K562 (cell line): ENCODE data around the gene SPEF1. TPM values are rescaled to one million over a fixed set of nuclear protein-coding genes. Genes with fewer than 3 reads are reported as not detected.

Experiments
- ARID3A ChIP-seq: IDR thresholded peaks from 2 replicates; pipeline ENCODE4 v1.6.1; 2012; ENCODE audit warnings: low read depth, low read length, improper control_type of control experiment, borderline replicate concordance
- ATF4 ChIP-seq: fragments of 450-650 bp; formaldehyde crosslinking; IDR thresholded peaks from 2 replicates; pipeline ENCODE4 v1.4.0; 2022; ENCODE audit warnings: mild to moderate bottlenecking, moderate library complexity
- CEBPG ChIP-seq, 3 experiments: fragments of 200-800 bp in 1 of 3; sonication (Bioruptor generic) in 1 of 3; sonication (generic) in 1 of 3; formaldehyde crosslinking in 1 of 3; IDR thresholded peaks in 2 of 3; conservative IDR thresholded peaks in 1 of 3; 2 replicates each; pipeline versions ENCODE4 v1.6.1 to v1.8.0; 2016 to 2022; ENCODE audit warnings: missing compliant biosample characterization in 2 of 3, missing genetic modification characterization in 2 of 3, mild to moderate bottlenecking in 1 of 3, missing genetic modification reagents in 1 of 3
- CREB1 ChIP-seq, 2 experiments: sonication (generic) in 1 of 2; formaldehyde crosslinking in 1 of 2; IDR thresholded peaks; 2 replicates each; pipeline versions ENCODE4 v1.6.1 to v1.8.0; 2012 to 2022; ENCODE audit warnings: inconsistent platforms in 1 of 2, mild to moderate bottlenecking in 1 of 2, missing genetic modification reagents in 1 of 2, moderate library complexity in 1 of 2
- CREB3L1 ChIP-seq: fragments of 450-650 bp; IDR thresholded peaks from 2 replicates; pipeline ENCODE4 v1.6.1; 2014; ENCODE audit warnings: low read depth, mild to moderate bottlenecking, moderate library complexity, borderline replicate concordance
- DIDO1 ChIP-seq: fragments of 450-650 bp; IDR thresholded peaks from 2 replicates; pipeline ENCODE4 v1.6.1; 2016; ENCODE audit warnings: low read depth, missing biosample characterization, missing genetic modification characterization
- ETS1 ChIP-seq: conservative IDR thresholded peaks from 2 replicates; pipeline ENCODE4 v1.6.1; 2011; ENCODE audit warnings: low read depth, mild to moderate bottlenecking, low read length; ENCODE audit not compliant: control insufficient read depth
- FUS ChIP-seq: fragments of 200-400 bp; formaldehyde crosslinking; optimal IDR thresholded peaks from 2 replicates; pipeline ENCODE3; 2017; ENCODE audit warnings: low read depth, low read length
- GABPB1 ChIP-seq: sonication (generic); formaldehyde crosslinking; IDR thresholded peaks from 2 replicates; pipeline ENCODE4 v1.8.0; 2022; ENCODE audit warnings: mild to moderate bottlenecking, missing genetic modification reagents
- ILF3 ChIP-seq: fragments of 450-650 bp; IDR thresholded peaks from 2 replicates; pipeline ENCODE4 v1.6.1; 2018; ENCODE audit warnings: antibody characterized with exemption, mild to moderate bottlenecking, moderate library complexity, borderline replicate concordance
- KDM4B ChIP-seq, 2 experiments: fragments of 450-650 bp in 1 of 2; sonication (generic) in 1 of 2; IDR thresholded peaks; 2 replicates each; pipeline ENCODE4 v1.6.1; 2016 to 2017; ENCODE audit warnings: borderline replicate concordance in 2 of 2, antibody characterized with exemption in 1 of 2, low read depth in 1 of 2, mild to moderate bottlenecking in 1 of 2
- MTA1 ChIP-seq: fragments of 450-650 bp; IDR thresholded peaks from 2 replicates; pipeline ENCODE4 v1.6.1; 2017; ENCODE audit warnings: borderline replicate concordance
- MTA3 ChIP-seq: fragments of 450-650 bp; formaldehyde crosslinking; IDR thresholded peaks from 2 replicates; pipeline ENCODE4 v1.6.1; 2017; ENCODE audit warnings: mild to moderate bottlenecking, borderline replicate concordance
- NFIC ChIP-seq: fragments of 450-650 bp; IDR thresholded peaks from 2 replicates; pipeline ENCODE4 v1.6.1; 2017; ENCODE audit warnings: mild to moderate bottlenecking, inconsistent platforms
- RHOXF2B ChIP-seq: fragments of 250-450 bp; sonication (Bioruptor Pico); conservative IDR thresholded peaks from 2 replicates; pipeline ENCODE4 v1.5.1; 2021
- SMAD2 ChIP-seq: fragments of 150-350 bp; IDR thresholded peaks from 2 replicates; pipeline ENCODE4 v1.6.1; 2014; ENCODE audit warnings: low read depth, mild to moderate bottlenecking, low read length
- SMARCA4 ChIP-seq: fragments of 450-650 bp; IDR thresholded peaks from 2 replicates; pipeline ENCODE4 v1.6.1; 2016
- ZBED1 ChIP-seq: IDR thresholded peaks from 2 replicates; pipeline ENCODE4 v1.6.1; 2014
- ZKSCAN8 ChIP-seq: fragments of 200-800 bp; sonication (Bioruptor generic); IDR thresholded peaks from 2 replicates; pipeline ENCODE4 v1.6.1; 2016; ENCODE audit warnings: missing genetic modification characterization, missing compliant biosample characterization
- ZNF124 ChIP-seq: sonication (generic); formaldehyde crosslinking; IDR thresholded peaks from 2 replicates; pipeline ENCODE4 v1.8.1; 2022; ENCODE audit warnings: missing genetic modification reagents
- ZNF449 ChIP-seq: fragments of 250-450 bp; sonication (Bioruptor Pico); IDR thresholded peaks from 2 replicates; pipeline ENCODE4 v1.8.0; 2022; ENCODE audit warnings: moderate library complexity, mild to moderate bottlenecking, inconsistent platforms
- polyA plus RNA-seq, 8 experiments: library from polyadenylated mRNA; depleted of rRNA in 4 of 8; stranded (reverse) in 5 of 8; unstranded in 3 of 8; fragments of >200 nt; fragmentation: Nextera tagmentation in 2 of 8; fragmentation: Illumina TruSeq in 1 of 8; extraction: Ambion mirVana in 2 of 8; extraction: Trizol in 1 of 8; gene quantifications; 2 replicates each; pipeline versions ENCODE4 v1.2.1 to v1.2.3, GENCODE V29; 2011 to 2014; ENCODE audit warnings: inconsistent platforms in 1 of 8, missing spikeins in 1 of 8
- total RNA-seq, 7 experiments: library from RNA; depleted of rRNA in 6 of 7; stranded (reverse); fragments of >200 nt in 6 of 7; fragmentation: Illumina TruSeq in 2 of 7; extraction: Trizol in 2 of 7; gene quantifications; 2 replicates each; pipeline versions ENCODE4 v1.2.1 to v1.2.3, GENCODE V29; 2011 to 2021; ENCODE audit warnings: low replicate concordance in 1 of 7

SPEF1 gene
- total and polyA plus RNA-seq, 9 of the 15 experiments (the other 6 are each of a cell fraction or from before 2014, with no cell fraction given): not detected

GRCh38 chr20:3811467-3812258 lies 30.4 kb upstream of the SPEF1 start (continued):
- TF ChIP-seq ATF4 (CRISPR knock-in tag) (no peak), ETS1 (no peak), ILF3 (no peak), FUS (no peak), DIDO1 (tag) (no peak), ARID3A (no peak), SMARCA4 (0 out of 2 replicates have a peak, but pooled peaks have one; percentile 25), CREB1 (IDR thresholded peaks at IDR 0.05) (no peak), CREB1 (CRISPR knock-in tag; IDR thresholded peaks at IDR 0.05) (0 out of 2 replicates have a peak, but pooled peaks have one; percentile 18), KDM4B (IDR thresholded peaks at IDR 0.05; ENCODE audit: borderline replicate concordance in 2 of 2, low read depth in 1 of 2) (no peak), CREB3L1 (no peak), NFIC (peak; percentile 67), SMAD2 (no peak), RHOXF2B (CRISPR knock-in tag) (no peak), MTA1 (no peak), ZBED1 (no peak), ZNF449 (CRISPR knock-in tag) (no peak), GABPB1 (CRISPR knock-in tag) (peak; percentile 36; the same call in 1 of the 2 replicates), MTA3 (no peak), ZKSCAN8 (CRISPR knock-in tag) (no peak), ZNF124 (no peak), CEBPG (CRISPR knock-in tag; IDR thresholded peaks at IDR 0.05) (peak; percentile 50; the same call in 1 of the 2 replicates), CEBPG (tag; conservative IDR thresholded peaks at IDR 0.05 in 1 of 2, IDR thresholded peaks at IDR 0.05 in 1 of 2) (peak; percentile 91 to 96)
